K562 (cell line): ENCODE results near the gene HRG. TPM values are rescaled to one million over a fixed set of nuclear protein-coding genes. Genes with fewer than 3 reads are reported as not detected.

Experiments
- ATAC-seq: fragments of 200-7000 bp; cut with Tn5 transposase; 3 replicates; pipeline ENCODE4 v1.9.1; 2020; ENCODE audit warnings: moderate library complexity
- BruUV-seq: library from RNA; stranded (reverse); fragments of 400-500 nt; replicated peaks from 2 replicates; lab custom pipeline; 2021; lab: Mats Ljungman, UMichigan
- CTCF ChIA-PET: fragments of 300-600 bp; formaldehyde crosslinking; extraction: SDS; loops from one replicate; lab custom pipeline; 2021; ENCODE audit warnings: low intra/inter-chr PET ratio; lab: Yijun Ruan, JAX
- POLR2A ChIA-PET: fragments of 300-600, 350-650 bp; sonication (Branson Sonifier 250); formaldehyde crosslinking; extraction: SDS; loops from one replicate; lab custom pipeline; 2021; ENCODE audit warnings: antibody characterized with exemption, inconsistent platforms; lab: Yijun Ruan, JAX
- DNase-seq, 4 experiments: peaks; one replicate each; pipeline versions ENCODE4 v3.0.0 to v3.0.0-alpha.2; 2011 to 2018; ENCODE audit warnings: low spot score in 3 of 4, mixed read lengths in 3 of 4; ENCODE audit errors: extremely low read depth in 1 of 4
- FAIRE-seq: peaks from 2 replicates; lab custom pipeline; 2011; peaks lifted over from hg19 to GRCh38; lab: Jason Lieb, UNC
- H2AFZ ChIP-seq: 2 replicates; pipeline ENCODE4 v1.6.0; 2011; ENCODE audit warnings: low read depth, low read length, control low read depth, inconsistent platforms
- H3K27ac ChIP-seq: fragments of 200-600 bp; 3 replicates; pipeline ENCODE4 v1.8.0; 2011; ENCODE audit warnings: low read depth, mild to moderate bottlenecking, control low read depth, inconsistent platforms, low read length, moderate library complexity, mixed read lengths; ENCODE audit errors: extremely low read depth
- H3K27me3 ChIP-seq, 2 experiments: fragments of 300-600 bp in 1 of 2; 2 replicates in 1 of 2; 3 replicates in 1 of 2; pipeline versions ENCODE4 v1.6.0 to v1.8.0; 2011; ENCODE audit warnings: inconsistent platforms in 2 of 2, low read length in 2 of 2, mild to moderate bottlenecking in 1 of 2, mixed read lengths in 1 of 2, moderate library complexity in 1 of 2; ENCODE audit not compliant: control insufficient read depth in 2 of 2, insufficient read depth in 2 of 2
- H3K36me3 ChIP-seq: fragments of 300-600 bp; 3 replicates; pipeline ENCODE4 v1.8.0; 2011; ENCODE audit warnings: mild to moderate bottlenecking, low read length, inconsistent platforms; ENCODE audit not compliant: control insufficient read depth, insufficient read depth
- H3K4me1 ChIP-seq, 2 experiments: fragments of 200-600 bp in 1 of 2; replicated peaks in 1 of 2; 2 replicates in 1 of 2; 3 replicates in 1 of 2; pipeline versions ENCODE4 v1.5.1 to v1.8.0; 2011; ENCODE audit warnings: inconsistent platforms in 2 of 2, low read length in 2 of 2, mild to moderate bottlenecking in 1 of 2, mixed read lengths in 1 of 2, moderate library complexity in 1 of 2; ENCODE audit not compliant: control insufficient read depth in 2 of 2, insufficient read depth in 2 of 2
- H3K4me2 ChIP-seq: 2 replicates; pipeline ENCODE4 v1.6.1; 2011; ENCODE audit warnings: low read length, control low read depth, inconsistent platforms, mixed read lengths; ENCODE audit not compliant: insufficient read depth
- H3K4me3 ChIP-seq: fragments of 200-600 bp; sonication (generic), shearing (Covaris generic); 2 replicates; pipeline ENCODE4 v1.5.1; 2016; ENCODE audit warnings: control low read depth, inconsistent platforms
- H3K79me2 ChIP-seq: fragments of 200-600 bp; 3 replicates; pipeline ENCODE4 v1.8.0; 2011; ENCODE audit warnings: low read length, inconsistent platforms; ENCODE audit not compliant: control insufficient read depth, insufficient read depth
- H3K9ac ChIP-seq, 2 experiments: 2 replicates each; pipeline versions ENCODE4 v1.6.0 to v1.6.1; 2011; ENCODE audit warnings: low read depth in 2 of 2, low read length in 2 of 2, control low read depth in 1 of 2, inconsistent platforms in 1 of 2, mild to moderate bottlenecking in 1 of 2, mixed read lengths in 1 of 2; ENCODE audit not compliant: insufficient read depth in 1 of 2
- H3K9me1 ChIP-seq: one replicate; pipeline ENCODE4 v1.6.0; 2011; ENCODE audit warnings: inconsistent platforms, mild to moderate bottlenecking, low read length, moderate library complexity; ENCODE audit not compliant: control insufficient read depth, insufficient read depth
- H3K9me3 ChIP-seq: replicated peaks from 2 replicates; pipeline ENCODE4 v1.5.1; 2011; ENCODE audit warnings: low read depth, low read length, inconsistent platforms; ENCODE audit not compliant: control insufficient read depth, insufficient read depth
- H4K20me1 ChIP-seq: replicated peaks from 2 replicates; pipeline ENCODE4 v1.6.1; 2011; ENCODE audit warnings: low read length, inconsistent platforms, mixed read lengths; ENCODE audit not compliant: control insufficient read depth, insufficient read depth
- ARID2 ChIP-seq: fragments of 450-650 bp; IDR thresholded peaks from 2 replicates; pipeline ENCODE4 v1.6.1; 2017; ENCODE audit warnings: antibody characterized with exemption, mild to moderate bottlenecking
- CC2D1A ChIP-seq: fragments of 450-650 bp; IDR thresholded peaks from 2 replicates; pipeline ENCODE4 v1.6.1; 2017; ENCODE audit warnings: mild to moderate bottlenecking
- DIDO1 ChIP-seq: fragments of 450-650 bp; IDR thresholded peaks from 2 replicates; pipeline ENCODE4 v1.6.1; 2016; ENCODE audit warnings: low read depth, missing biosample characterization, missing genetic modification characterization
- HCFC1 ChIP-seq: IDR thresholded peaks from 2 replicates; pipeline ENCODE4 v1.6.1; 2012; ENCODE audit warnings: low read depth, low read length, improper control_type of control experiment
- MLX ChIP-seq, 2 experiments: fragments of 450-650 bp in 1 of 2; sonication (generic) in 1 of 2; formaldehyde crosslinking; conservative IDR thresholded peaks; 2 replicates each; pipeline versions ENCODE4 v1.4.0 to v1.8.1; 2020 to 2022; ENCODE audit warnings: mild to moderate bottlenecking in 1 of 2, missing genetic modification reagents in 1 of 2
- OTX1 ChIP-seq: fragments of 450-650 bp; formaldehyde crosslinking; IDR thresholded peaks from 2 replicates; pipeline ENCODE4 v1.4.0; 2022; ENCODE audit warnings: mild to moderate bottlenecking
- RHOXF2B ChIP-seq: fragments of 250-450 bp; sonication (Bioruptor Pico); conservative IDR thresholded peaks from 2 replicates; pipeline ENCODE4 v1.5.1; 2021
- RNF219 ChIP-seq: fragments of 250-450 bp; sonication (Bioruptor Pico); IDR thresholded peaks from 2 replicates; pipeline ENCODE4 v1.5.0; 2022; ENCODE audit warnings: mild to moderate bottlenecking
- SLC30A9 ChIP-seq: fragments of 250-450 bp; sonication (Bioruptor Pico); IDR thresholded peaks from 2 replicates; pipeline ENCODE4 v1.8.0; 2022; ENCODE audit warnings: mild to moderate bottlenecking, moderate library complexity
- SRSF1 ChIP-seq: fragments of 200-400 bp; formaldehyde crosslinking; IDR thresholded peaks from 2 replicates; pipeline ENCODE4 v1.6.1; 2017; ENCODE audit warnings: mild to moderate bottlenecking, low read depth, low read length, moderate library complexity
- ZBTB11 ChIP-seq, 3 experiments: fragments of 200-800 bp in 1 of 3; fragments of 250-450 bp in 1 of 3; fragments of 450-650 bp in 1 of 3; sonication (Bioruptor Pico) in 1 of 3; sonication (Bioruptor generic) in 1 of 3; formaldehyde crosslinking in 1 of 3; IDR thresholded peaks; 2 replicates each; pipeline versions ENCODE4 v1.6.1 to v1.8.0; 2016 to 2022; ENCODE audit warnings: mild to moderate bottlenecking in 2 of 3, missing genetic modification characterization in 2 of 3, missing compliant biosample characterization in 1 of 3, moderate library complexity in 1 of 3
- ZNF24 ChIP-seq: fragments of 450-650 bp; IDR thresholded peaks from 2 replicates; pipeline ENCODE4 v1.6.1; 2016
- ZNF639 ChIP-seq, 2 experiments: fragments of 200-800 bp in 1 of 2; sonication (Bioruptor generic) in 1 of 2; sonication (generic) in 1 of 2; formaldehyde crosslinking in 1 of 2; IDR thresholded peaks in 1 of 2; conservative IDR thresholded peaks in 1 of 2; 2 replicates each; pipeline versions ENCODE4 v1.5.0 to v1.6.1; 2016 to 2020; ENCODE audit warnings: missing compliant biosample characterization in 1 of 2, missing genetic modification characterization in 1 of 2, missing genetic modification reagents in 1 of 2
- ZZZ3 ChIP-seq: fragments of 450-650 bp; IDR thresholded peaks from 2 replicates; pipeline ENCODE4 v1.6.1; 2016; ENCODE audit warnings: antibody characterized with exemption, mild to moderate bottlenecking, moderate library complexity
- WGBS: fragments of 100-300 bp; shearing (Covaris generic); methylation state at CpG from one replicate; pipeline ENCODE4 v1.1.6; 2016; ENCODE audit warnings: low coverage, mixed read lengths; ENCODE audit not compliant: insufficient coverage; ENCODE audit errors: missing lambda C conversion rate; 5-methylcytosine and 5-hydroxymethylcytosine counted together
- in situ Hi-C: fragments of 300-500 bp; cut with MboI; formaldehyde crosslinking; loops from 4 replicates; pipeline ENCODE4 v1.15.0; 2018; ENCODE audit warnings: inconsistent platforms, mixed read lengths
- intact Hi-C: fragments of 100-400 bp; cut with micrococcal nuclease; formaldehyde crosslinking; loops from 2 replicates; pipeline ENCODE4 v1.14.2; 2022
- polyA plus RNA-seq, 8 experiments: library from polyadenylated mRNA; depleted of rRNA in 4 of 8; stranded (reverse) in 5 of 8; unstranded in 3 of 8; fragments of >200 nt; fragmentation: Nextera tagmentation in 2 of 8; fragmentation: Illumina TruSeq in 1 of 8; extraction: Ambion mirVana in 2 of 8; extraction: Trizol in 1 of 8; gene quantifications; 2 replicates each; pipeline versions ENCODE4 v1.2.1 to v1.2.3, GENCODE V29; 2011 to 2014; ENCODE audit warnings: inconsistent platforms in 1 of 8, missing spikeins in 1 of 8
- total RNA-seq, 7 experiments: library from RNA; depleted of rRNA in 6 of 7; stranded (reverse); fragments of >200 nt in 6 of 7; fragmentation: Illumina TruSeq in 2 of 7; extraction: Trizol in 2 of 7; gene quantifications; 2 replicates each; pipeline versions ENCODE4 v1.2.1 to v1.2.3, GENCODE V29; 2011 to 2021; ENCODE audit warnings: low replicate concordance in 1 of 7

Gene HRG
- total and polyA plus RNA-seq, 9 of the 15 experiments (the other 6 are each of a cell fraction or from before 2014, with no cell fraction given) = not detected

GRCh38 chr3:186663361-186664118 lies 2.3 kb upstream of the HRG start:
- no peaks in the 10 kb centered on the region for H3K4me1 ChIP-seq
- intact Hi-C loops (no loop called here), in situ Hi-C loops (no loop called here)
- no peaks in the 10 kb centered on the region for H4K20me1 ChIP-seq
- H3K4me2 ChIP-seq = no peak overlapping the region
- H3K27me3 ChIP-seq = peaks cover 11 to 34% of the 10 kb centered on the region in 2 experiments; a peak in 4 of 5 replicates
- 1% methylated on average over 7 of the region's 7 CpGs for WGBS
- H3K36me3 ChIP-seq = no peaks in the 10 kb centered on the region
- H3K27ac ChIP-seq = no peak overlapping the region
- H3K79me2 ChIP-seq = no peaks in the 10 kb centered on the region
- H3K4me3 ChIP-seq = no peak overlapping the region
- BruUV-seq = no TSS peak
- ATAC-seq = no peak
- ChIA-PET CTCF (no interaction called here), POLR2A (interaction anchor here (0.6 kb wide), 1 partner anchor 62 kb away, joined by 3 read pairs; no protein-coding TSS in a partner anchor)
- H3K9ac ChIP-seq = no peak overlapping the region
- no peaks in the 10 kb centered on the region for H3K9me3 ChIP-seq
- H2AFZ ChIP-seq = no peak overlapping the region
- no peak for FAIRE-seq
- H3K9me1 ChIP-seq = no peaks in the 10 kb centered on the region
- no peak for DNase-seq
- no peak for TF ChIP-seq OTX1 (CRISPR knock-in tag)
- TF ChIP-seq RNF219 = no peak
- TF ChIP-seq SRSF1 = no peak
- TF ChIP-seq ZZZ3 = no peak
- TF ChIP-seq DIDO1 (tag) = no peak
- TF ChIP-seq ARID2 = no peak
- TF ChIP-seq ZBTB11 (CRISPR knock-in tag; IDR thresholded peaks at IDR 0.05) = no peak
- no peak for TF ChIP-seq RHOXF2B (CRISPR knock-in tag)
- TF ChIP-seq CC2D1A = no peak
- TF ChIP-seq MLX (CRISPR knock-in tag; conservative IDR thresholded peaks at IDR 0.05) = no peak
- TF ChIP-seq ZNF24 = no peak
- no peak for TF ChIP-seq ZNF639 (CRISPR knock-in tag; conservative IDR thresholded peaks at IDR 0.05 in 1 of 2, IDR thresholded peaks at IDR 0.05 in 1 of 2)
- TF ChIP-seq SLC30A9 (CRISPR knock-in tag) = no peak
- no peak for TF ChIP-seq HCFC1
